COLO668 (cell line): ENCODE results near the gene CYP3A4.
"Not testable (repeated sequence)": the region's sequence is repeated elsewhere in the genome, so short reads cannot be mapped to it uniquely, and the experiment has no call there.

Experiments used
- DNase-seq: peaks from one replicate; lab custom pipeline; 2025; ENCODE audit not compliant: unreplicated experiment; lab: John Stamatoyannopoulos, UW

CYP3A4 gene

GRCh38 chr7:99762680-99763327 is 21.2 kb downstream of the CYP3A4 start:
- no peak for DNase-seq

- no peak for DNase-seq
These were observed 28.9 kb downstream of the CYP3A4 start for GRCh38 chr7:99755085-99755484.

GRCh38 chr7:99752356-99752755 is 31.6 kb downstream of the CYP3A4 start:
- no peak for DNase-seq

GRCh38 chr7:99751322-99752052 is 32.5 kb downstream of the CYP3A4 start:
- not testable (repeated sequence) for DNase-seq

GRCh38 chr7:99748846-99749579 is 35.0 kb downstream of the CYP3A4 start:
- DNase-seq, result no peak

- DNase-seq, result not testable (repeated sequence)
These were observed 37.1 kb downstream of the CYP3A4 start for GRCh38 chr7:99746915-99747314.

GRCh38 chr7:99745395-99745794 is 38.6 kb downstream of the CYP3A4 start:
- DNase-seq, result not testable (repeated sequence)

GRCh38 chr7:99742737-99743394 is 41.1 kb downstream of the CYP3A4 start:
- DNase-seq, result no peak

GRCh38 chr7:99741441-99741795 is 42.6 kb downstream of the CYP3A4 start:
- no peak for DNase-seq

- no peak for DNase-seq
These were observed 43.2 kb downstream of the CYP3A4 start for GRCh38 chr7:99740573-99741440.

- DNase-seq, result no peak
These were observed 44.0 kb downstream of the CYP3A4 start for GRCh38 chr7:99739699-99740572.

GRCh38 chr7:99737726-99738125 is 46.3 kb downstream of the CYP3A4 start:
- DNase-seq, result no peak

- DNase-seq, result not testable (repeated sequence)
These were observed 47.3 kb downstream of the CYP3A4 start for GRCh38 chr7:99736667-99737066.

GRCh38 chr7:99734987-99735386 is 49.0 kb downstream of the CYP3A4 start, which contains the start of gene CYP3A7:
TSS of gene CYP3A7 (minus strand) at chr7:99735196. CDS start at chr7:99735093, 103 bp downstream.
- no peak for DNase-seq

GRCh38 chr7:99733448-99733847 is 50.5 kb downstream of the CYP3A4 start:
- DNase-seq, result no peak

GRCh38 chr7:99733003-99733402 is 51.0 kb downstream of the CYP3A4 start:
- no peak for DNase-seq

- no peak for DNase-seq
These were observed 52.2 kb downstream of the CYP3A4 start for GRCh38 chr7:99731638-99732374.

- DNase-seq, result no peak
These were observed 53.0 kb downstream of the CYP3A4 start for GRCh38 chr7:99730992-99731391.
